ENCODE measurements around the gene FOXP2. TPM values are rescaled to one million over a fixed set of nuclear protein-coding genes. Genes with fewer than 3 reads are reported as not detected.

The FOXP2 gene
- total and polyA plus RNA-seq, 2 donors (not counting 1 experiment from before 2014, with no cell fraction given) = not detected

GRCh38 chr7:114412548-114412947, 2.1 kb upstream of the FOXP2 start:
- no peaks in the 10 kb centered on the region for H3K9me3 ChIP-seq (ENCODE audit: control extremely low read depth in 1 of 3, control insufficient read depth in 2 of 3, insufficient read depth in 1 of 3, low read length in 2 of 3)

GRCh38 chr7:114413761-114414155, 857 bp upstream of the FOXP2 start:
- Histone ChIP-seq H3K36me3 (replicated peaks in 1 of 2; ENCODE audit: control extremely low read depth in 1 of 2, control insufficient read depth in 1 of 2, extremely low read depth in 1 of 2, insufficient read depth in 2 of 2, low read length in 1 of 2) (no peaks in the 10 kb centered on the region), H3K9me3 (ENCODE audit: control extremely low read depth in 1 of 3, control insufficient read depth in 2 of 3, insufficient read depth in 1 of 3, low read length in 2 of 3) (no peaks in the 10 kb centered on the region), H3K4me2 (replicated peaks; ENCODE audit: low read depth, low read length, poor library complexity, severe bottlenecking) (no peak overlapping the region), H3K4me3 (ENCODE audit: control extremely low read depth in 1 of 5, extremely low read depth in 1 of 5, insufficient read depth in 1 of 5, low read depth in 2 of 5, low read length in 4 of 5) (no peak overlapping the region), H3K27ac (ENCODE audit: low read length in 2 of 2) (no peak overlapping the region), H3K4me1 (ENCODE audit: control insufficient read depth in 2 of 2, insufficient read depth in 2 of 2, low read length in 2 of 2) (no peaks in the 10 kb centered on the region), H3K79me2 (ENCODE audit: control insufficient read depth, insufficient read depth, low read length) (no peaks in the 10 kb centered on the region), H3K9ac (ENCODE audit: low read length) (no peak overlapping the region), H2AFZ (ENCODE audit: insufficient read depth, low read depth, low read length, poor library complexity, severe bottlenecking) (no peak overlapping the region), H3K27me3 (replicated peaks in 1 of 4; ENCODE audit: control extremely low read depth in 1 of 4, control insufficient read depth in 3 of 4, insufficient read depth in 4 of 4, low read length in 3 of 4) (no peaks in the 10 kb centered on the region), H4K20me1 (ENCODE audit: control insufficient read depth, insufficient read depth, low read length, poor library complexity, severe bottlenecking) (no peaks in the 10 kb centered on the region)
- H3K4me1 Mint-ChIP-seq = no peaks in the 10 kb centered on the region
- intact Hi-C loops (cut with micrococcal nuclease) = no loop called here
- TF ChIP-seq CTCF (IDR thresholded peaks at IDR 0.05) = no peak
- no peak for TF ChIP-seq EZH2 (IDR thresholded peaks at IDR 0.05; ENCODE audit: borderline replicate concordance, insufficient read depth, low read depth, low read length, poor library complexity, severe bottlenecking)
- no peaks in the 10 kb centered on the region for H3K27me3 Mint-ChIP-seq
- POLR2A ChIA-PET = no interaction called here
- CTCF ChIA-PET = no interaction called here
- H3K9me3 Mint-ChIP-seq (ENCODE audit: insufficient read depth) = no peaks in the 10 kb centered on the region
- DNase-seq (no peak), ATAC-seq (ENCODE audit: low read depth) (no peak)
- no peak overlapping the region for H3K27ac Mint-ChIP-seq
- H3K4me3 Mint-ChIP-seq = no peak overlapping the region
- 81% methylated on average over 3 of the region's 4 CpGs for WGBS (ENCODE audit: insufficient coverage)

More at GRCh38 chr7:114412548-114412947, 2.1 kb upstream of the FOXP2 start:
- no peak overlapping the region for H3K4me3 Mint-ChIP-seq
- no peaks in the 10 kb centered on the region for H3K9me3 Mint-ChIP-seq (ENCODE audit: insufficient read depth)
- ChIA-PET POLR2A (no interaction called here), CTCF (no interaction called here)
- no peaks in the 10 kb centered on the region for H3K27me3 Mint-ChIP-seq
- no peak overlapping the region for H3K27ac ChIP-seq (ENCODE audit: low read length in 2 of 2)
- DNase-seq = no peak
- no peak overlapping the region for H3K27ac Mint-ChIP-seq
- intact Hi-C loops (cut with micrococcal nuclease) = no loop called here
- H3K4me3 ChIP-seq (ENCODE audit: control extremely low read depth in 1 of 5, extremely low read depth in 1 of 5, insufficient read depth in 1 of 5, low read depth in 2 of 5, low read length in 4 of 5) = no peak overlapping the region
- H2AFZ ChIP-seq (ENCODE audit: insufficient read depth, low read depth, low read length, poor library complexity, severe bottlenecking) = no peak overlapping the region
- TF ChIP-seq EZH2 (IDR thresholded peaks at IDR 0.05; ENCODE audit: borderline replicate concordance, insufficient read depth, low read depth, low read length, poor library complexity, severe bottlenecking) (no peak), CTCF (IDR thresholded peaks at IDR 0.05) (no peak)
- no peaks in the 10 kb centered on the region for H3K36me3 ChIP-seq (replicated peaks in 1 of 2; ENCODE audit: control extremely low read depth in 1 of 2, control insufficient read depth in 1 of 2, extremely low read depth in 1 of 2, insufficient read depth in 2 of 2, low read length in 1 of 2)
- H3K79me2 ChIP-seq (ENCODE audit: control insufficient read depth, insufficient read depth, low read length) = no peaks in the 10 kb centered on the region
- H3K4me1 Mint-ChIP-seq = no peaks in the 10 kb centered on the region
- no peaks in the 10 kb centered on the region for H3K27me3 ChIP-seq (replicated peaks in 1 of 4; ENCODE audit: control extremely low read depth in 1 of 4, control insufficient read depth in 3 of 4, insufficient read depth in 4 of 4, low read length in 3 of 4)
- H4K20me1 ChIP-seq (ENCODE audit: control insufficient read depth, insufficient read depth, low read length, poor library complexity, severe bottlenecking) = no peaks in the 10 kb centered on the region
- no peak overlapping the region for H3K9ac ChIP-seq (ENCODE audit: low read length)
- no peak for ATAC-seq (ENCODE audit: low read depth)
- no peaks in the 10 kb centered on the region for H3K4me1 ChIP-seq (ENCODE audit: control insufficient read depth in 2 of 2, insufficient read depth in 2 of 2, low read length in 2 of 2)
- WGBS (ENCODE audit: insufficient coverage) = 97% methylated on average over 3 of the region's 4 CpGs
- no peak overlapping the region for H3K4me2 ChIP-seq (replicated peaks; ENCODE audit: low read depth, low read length, poor library complexity, severe bottlenecking)

All from B cell (primary cell).